Naive thymus-derived CD4-positive, alpha-beta T cell (primary cell): ENCODE results near the gene PBX2. TPM values are rescaled to one million over a fixed set of nuclear protein-coding genes. Genes with fewer than 3 reads are reported as not detected.

Experiments
- ATAC-seq: fragments of 150-1000 bp; cut with Tn5 transposase; 2 replicates; pipeline ENCODE4 v1.10.0; 2021; ENCODE audit warnings: mild to moderate bottlenecking, moderate library complexity
- CTCF ChIA-PET: fragments of 350-600 bp; sonication (Branson Sonifier 250); formaldehyde crosslinking; loops from one replicate; lab custom pipeline; 2021; ENCODE audit warnings: antibody characterized with exemption; lab: Charles Lee
- POLR2A ChIA-PET: fragments of 350-600 bp; sonication (Branson Sonifier 250); formaldehyde crosslinking; loops from one replicate; lab custom pipeline; 2021; ENCODE audit warnings: antibody characterized with exemption, inconsistent platforms; lab: Charles Lee
- DNase-seq, 9 donors: peaks; one replicate each; pipeline versions ENCODE4 v3.0.0 to v3.0.0-alpha.2; 2020 to 2022; ENCODE audit warnings: mixed read lengths in 1 of 9
- H3K27ac ChIP-seq: one replicate; pipeline ENCODE4 v1.7.0; 2013; ENCODE audit warnings: mild to moderate bottlenecking, low read depth, low read length, moderate library complexity
- H3K27me3 ChIP-seq, 2 donors: one replicate each; pipeline ENCODE4 v1.7.0; 2013; ENCODE audit warnings: low read length in 2 of 2, mild to moderate bottlenecking in 2 of 2, moderate library complexity in 2 of 2; ENCODE audit not compliant: control insufficient read depth in 2 of 2, insufficient read depth in 2 of 2
- H3K36me3 ChIP-seq, 3 experiments: 1 replicate in 2 of 3; 2 replicates in 1 of 3; pipeline ENCODE4 v1.7.0; 2013; ENCODE audit warnings: low read length in 3 of 3, mild to moderate bottlenecking in 3 of 3, moderate library complexity in 1 of 3; ENCODE audit not compliant: insufficient read depth in 3 of 3, control insufficient read depth in 2 of 3
- H3K4me1 ChIP-seq, 2 donors: one replicate each; pipeline ENCODE4 v1.7.0; 2013; ENCODE audit warnings: low read length in 2 of 2, mild to moderate bottlenecking in 2 of 2, moderate library complexity in 1 of 2; ENCODE audit not compliant: control insufficient read depth in 2 of 2, insufficient read depth in 2 of 2
- H3K4me3 ChIP-seq: 2 replicates; pipeline ENCODE4 v1.7.0; 2013; ENCODE audit warnings: mild to moderate bottlenecking, low read length
- H3K9me3 ChIP-seq, 3 experiments: 1 replicate in 2 of 3; 2 replicates in 1 of 3; pipeline ENCODE4 v1.7.0; 2013; ENCODE audit warnings: low read length in 3 of 3; ENCODE audit not compliant: control insufficient read depth in 2 of 3
- H3K27ac Mint-ChIP-seq, 9 donors: one replicate each; pipeline ENCODE4 v1.8.0; 2020 to 2022; ENCODE audit warnings: mixed read lengths in 9 of 9, mild to moderate bottlenecking in 8 of 9, moderate library complexity in 5 of 9, inconsistent platforms in 2 of 9
- H3K27me3 Mint-ChIP-seq, 5 donors: one replicate each; pipeline ENCODE4 v1.8.0; 2021 to 2022; ENCODE audit warnings: mixed read lengths in 5 of 5, mild to moderate bottlenecking in 1 of 5
- H3K36me3 Mint-ChIP-seq, 5 donors: one replicate each; pipeline ENCODE4 v1.8.0; 2020 to 2022; ENCODE audit warnings: mixed read lengths in 5 of 5, mild to moderate bottlenecking in 3 of 5, inconsistent platforms in 1 of 5
- H3K4me1 Mint-ChIP-seq, 7 donors: one replicate each; pipeline ENCODE4 v1.8.0; 2020 to 2022; ENCODE audit warnings: mixed read lengths in 7 of 7, mild to moderate bottlenecking in 3 of 7, inconsistent platforms in 1 of 7
- H3K4me3 Mint-ChIP-seq, 10 donors: one replicate each; pipeline ENCODE4 v1.8.0; 2020 to 2022; ENCODE audit warnings: mild to moderate bottlenecking in 10 of 10, mixed read lengths in 10 of 10, moderate library complexity in 6 of 10, inconsistent platforms in 2 of 10
- H3K9me3 Mint-ChIP-seq, 11 donors: one replicate each; pipeline ENCODE4 v1.8.0; 2020 to 2022; ENCODE audit warnings: mixed read lengths in 11 of 11, mild to moderate bottlenecking in 4 of 11, inconsistent platforms in 1 of 11, moderate library complexity in 1 of 11
- intact Hi-C, 2 donors: fragments of 100-400 bp; cut with micrococcal nuclease; formaldehyde crosslinking; loops; one replicate each; pipeline ENCODE4 v1.15.1; 2023
- polyA plus RNA-seq, 2 donors: library from polyadenylated mRNA; unstranded; fragments of 300-500 nt; fragmentation: Illumina TruSeq; gene quantifications; one replicate each; pipeline ENCODE4 v1.2.3, GENCODE V29; 2021
- total RNA-seq, 6 experiments: library from RNA in 5 of 6; stranded (reverse) in 5 of 6; gene quantifications; 1 replicate in 5 of 6; 2 replicates in 1 of 6; pipeline ENCODE4 v1.2.3 and lab custom pipeline; 2021 to 2026

PBX2 gene
- total and polyA plus RNA-seq, 7 experiments from 2014 or later, result 2.5 to 221 (median 108) TPM

DNA sequence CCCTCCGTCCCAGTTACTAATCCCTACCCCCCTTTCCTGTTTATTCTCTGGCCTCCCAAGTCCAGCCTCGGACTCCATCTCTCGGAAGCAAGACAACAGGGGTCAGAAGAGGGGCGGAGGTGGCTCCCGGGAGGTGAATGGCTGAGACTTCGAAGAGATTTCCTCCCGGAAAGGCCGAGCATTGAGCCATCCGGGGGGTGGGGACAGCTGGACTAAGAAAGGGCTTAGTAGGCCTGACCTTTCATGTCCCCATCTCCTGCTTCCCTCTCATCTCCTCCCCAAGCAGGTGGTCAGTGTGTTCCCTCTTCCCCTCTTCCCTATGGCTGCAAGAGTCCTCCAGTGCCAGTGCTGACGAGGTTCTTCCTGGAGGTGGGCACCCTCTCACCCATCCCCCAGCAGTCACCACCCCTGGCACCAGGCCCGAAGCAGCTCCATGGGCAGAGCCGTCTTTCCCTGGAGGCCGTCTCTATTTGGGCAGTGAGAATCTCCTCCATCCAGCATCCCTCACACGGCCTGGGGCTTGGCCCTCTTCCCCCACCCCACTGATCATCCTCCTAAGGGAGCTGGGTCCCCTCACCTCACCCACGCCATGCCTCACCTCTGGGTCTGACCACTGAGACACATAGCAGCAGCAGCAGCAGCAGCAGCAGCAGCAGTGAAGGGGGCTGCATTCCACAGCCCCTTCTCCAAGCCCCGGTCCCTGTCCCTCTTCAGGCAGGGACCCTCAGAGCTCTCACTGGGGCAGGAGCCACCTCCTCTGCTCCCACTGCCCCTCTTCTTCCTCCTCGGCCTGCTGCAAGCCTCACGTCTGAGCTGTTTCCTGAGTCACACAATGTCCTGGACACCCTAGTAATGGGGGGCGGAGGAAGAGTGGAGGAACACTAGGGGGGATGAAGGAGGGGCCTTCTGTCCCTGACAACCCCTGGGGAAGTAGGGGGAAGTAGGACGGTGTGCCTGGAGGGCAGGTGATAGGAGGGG lies 33.5 kb upstream of the PBX2 start, which contains the start of gene NOTCH4:
Gene NOTCH4, minus strand, starts transcription at position 810 of the 978 bp plus-strand sequence. Its CDS starts 139 bp downstream, at position 671.
- Histone ChIP-seq H3K27me3 (no peaks in the 10 kb centered on the region), H3K4me1 (peaks cover 0 to 17% of the 10 kb centered on the region in 2 donors), H3K9me3 (no peaks in the 10 kb centered on the region), H3K27ac (no peak within 1 kb of the TSS), H3K4me3 (no peak within 1 kb of the TSS), H3K36me3 (no peaks in the 10 kb centered on the region)
- ATAC-seq (no peak), DNase-seq (no peak)
- Mint-ChIP-seq H3K4me3 (peak within 1 kb of the TSS in 1 of 10 donors; percentile 53), H3K27me3 (peaks cover 0 to 10% (median 0%) of the 10 kb centered on the region in 5 donors), H3K27ac (peak within 1 kb of the TSS in 8 of 9 donors; percentile 54 to 90 (median 62)), H3K9me3 (no peaks in the 10 kb centered on the region), H3K36me3 (no peaks in the 10 kb centered on the region), H3K4me1 (peaks cover 5 to 28% (median 17%) of the 10 kb centered on the region in 7 donors)
- ChIA-PET CTCF (no interaction called here), POLR2A (no interaction called here)
- intact Hi-C loops, result no loop called here

DNA sequence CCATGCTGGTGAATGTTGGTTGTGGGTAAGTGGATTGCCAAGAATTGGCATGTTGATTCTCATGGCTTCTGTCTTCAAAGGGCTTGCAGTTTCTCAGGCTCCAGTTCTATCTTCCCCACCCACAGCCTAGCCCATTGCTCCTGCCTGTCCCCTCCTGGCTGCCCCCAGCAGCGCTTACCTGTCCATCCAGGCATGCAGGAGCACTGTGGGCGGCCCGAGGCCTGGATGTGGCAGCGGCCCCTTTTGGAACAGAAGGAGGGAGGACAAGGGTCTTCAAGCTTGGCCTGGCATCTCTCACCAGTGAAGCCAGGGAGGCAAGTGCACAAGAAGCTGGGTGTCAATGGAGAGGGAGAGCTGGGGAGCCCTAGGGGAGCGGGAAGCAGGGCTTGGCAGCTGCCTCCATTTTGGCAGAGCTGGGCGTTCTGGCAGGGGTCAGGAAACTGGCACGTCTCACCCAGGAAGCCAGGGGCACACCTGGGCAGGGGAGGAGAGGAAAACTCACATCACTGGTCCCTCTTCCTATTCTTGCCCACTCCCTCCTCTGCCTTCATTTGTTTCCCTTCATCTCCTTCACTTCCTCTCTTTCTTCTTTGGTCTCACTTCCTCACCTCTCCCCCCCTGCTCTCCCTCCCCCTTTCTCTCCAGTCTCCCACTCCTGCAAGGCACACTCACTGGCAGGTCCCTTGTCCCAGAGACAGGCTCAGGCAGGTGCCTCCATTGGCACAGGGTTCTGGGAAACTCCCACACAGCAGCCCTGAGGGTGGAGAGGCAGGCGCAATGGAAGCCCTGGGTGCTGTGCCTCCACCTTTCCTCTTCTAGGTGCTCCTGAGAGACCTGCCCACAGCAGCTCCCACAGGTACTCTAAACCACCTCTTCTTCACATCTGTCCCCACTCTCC lies 32.6 kb upstream of the PBX2 start:
- Mint-ChIP-seq H3K4me1 (peaks cover 5 to 28% (median 17%) of the 10 kb centered on the region in 7 donors), H3K27me3 (peaks cover 0 to 12% (median 2%) of the 10 kb centered on the region in 5 donors), H3K4me3 (peak overlapping the region in 2 of 10 donors; percentile 27 to 53), H3K36me3 (no peaks in the 10 kb centered on the region), H3K9me3 (no peaks in the 10 kb centered on the region), H3K27ac (peak overlapping the region in 7 of 9 donors; percentile 33 to 68 (median 62))
- no peak for ATAC-seq
- no peaks in the 10 kb centered on the region for H3K9me3 ChIP-seq
- H3K27me3 ChIP-seq, result no peaks in the 10 kb centered on the region
- no peak overlapping the region for H3K27ac ChIP-seq
- ChIA-PET POLR2A (interaction anchor here (0.6 kb wide), 1 partner anchor 1025 kb away, joined by 3 read pairs; no protein-coding TSS in a partner anchor), CTCF (interaction anchor here (0.7 kb wide), 1 partner anchor 25 kb away, joined by 3 read pairs; no protein-coding TSS in a partner anchor)
- H3K36me3 ChIP-seq, result no peaks in the 10 kb centered on the region
- intact Hi-C loops, result no loop called here
- peaks cover 0 to 17% of the 10 kb centered on the region in 2 donors for H3K4me1 ChIP-seq
- DNase-seq, result no peak
- no peak overlapping the region for H3K4me3 ChIP-seq

GRCh38 chr6:32220021-32220420 lies 30.0 kb upstream of the PBX2 start:
- peaks cover 0 to 8% (median 3%) of the 10 kb centered on the region in 5 donors for H3K27me3 Mint-ChIP-seq
- peaks cover 5 to 28% (median 20%) of the 10 kb centered on the region in 7 donors for H3K4me1 Mint-ChIP-seq
- H3K4me3 Mint-ChIP-seq, result no peak overlapping the region
- H3K36me3 Mint-ChIP-seq, result no peaks in the 10 kb centered on the region
- no peaks in the 10 kb centered on the region for H3K27me3 ChIP-seq
- H3K4me3 ChIP-seq, result no peak overlapping the region
- H3K27ac ChIP-seq, result no peak overlapping the region
- H3K36me3 ChIP-seq, result no peaks in the 10 kb centered on the region
- no peak overlapping the region for H3K27ac Mint-ChIP-seq
- H3K9me3 ChIP-seq, result no peaks in the 10 kb centered on the region
- DNase-seq (no peak), ATAC-seq (no peak)
- no peaks in the 10 kb centered on the region for H3K9me3 Mint-ChIP-seq
- intact Hi-C loops, result no loop called here
- H3K4me1 ChIP-seq, result peaks cover 0 to 17% of the 10 kb centered on the region in 2 donors
- CTCF ChIA-PET, result no interaction called here
- POLR2A ChIA-PET, result no interaction called here

DNA sequence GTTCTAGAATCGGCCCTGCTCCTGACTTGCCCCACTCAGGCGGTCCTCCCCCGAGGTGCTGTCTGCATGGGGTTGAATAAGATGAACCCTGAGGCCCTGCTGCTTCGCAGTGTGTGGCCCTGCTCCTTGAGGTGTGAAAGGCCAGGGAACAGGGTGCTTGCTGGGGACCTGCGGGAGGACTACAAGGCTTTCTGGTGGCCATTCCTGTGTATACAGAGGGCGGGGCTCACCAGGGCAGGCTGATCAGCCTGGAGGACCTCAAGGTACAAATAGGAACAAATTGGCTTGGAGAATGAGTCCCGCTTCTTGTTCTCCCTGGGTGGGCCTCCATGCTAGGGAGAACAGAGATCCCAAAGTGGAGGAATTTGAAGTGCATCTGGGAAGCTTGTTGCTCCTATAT lies 28.2 kb upstream of the PBX2 start:
- Mint-ChIP-seq H3K9me3 (no peaks in the 10 kb centered on the region), H3K36me3 (no peaks in the 10 kb centered on the region), H3K27me3 (peaks cover 0 to 8% (median 3%) of the 10 kb centered on the region in 5 donors), H3K4me3 (no peak overlapping the region), H3K4me1 (peaks cover 5 to 19% (median 13%) of the 10 kb centered on the region in 7 donors), H3K27ac (no peak overlapping the region)
- H3K4me3 ChIP-seq, result no peak overlapping the region
- no peak for ATAC-seq
- H3K4me1 ChIP-seq, result peaks cover 0 to 17% of the 10 kb centered on the region in 2 donors
- POLR2A ChIA-PET, result interaction anchor here (0.7 kb wide), 1 partner anchor 630 kb away, joined by 3 read pairs; no protein-coding TSS in a partner anchor
- H3K9me3 ChIP-seq, result no peaks in the 10 kb centered on the region
- no peaks in the 10 kb centered on the region for H3K36me3 ChIP-seq
- CTCF ChIA-PET, result no interaction called here
- intact Hi-C loops, result no loop called here
- no peak for DNase-seq
- H3K27me3 ChIP-seq, result no peaks in the 10 kb centered on the region
- no peak overlapping the region for H3K27ac ChIP-seq

GRCh38 chr6:32216998-32217397 lies 27.0 kb upstream of the PBX2 start:
- intact Hi-C loops, result no loop called here
- Mint-ChIP-seq H3K9me3 (no peaks in the 10 kb centered on the region), H3K4me3 (no peak overlapping the region), H3K27me3 (peaks cover 0 to 8% (median 3%) of the 10 kb centered on the region in 5 donors), H3K27ac (no peak overlapping the region), H3K4me1 (peaks cover 0 to 7% (median 1%) of the 10 kb centered on the region in 7 donors), H3K36me3 (no peaks in the 10 kb centered on the region)
- Histone ChIP-seq H3K27ac (no peak overlapping the region), H3K4me1 (peaks cover 0 to 7% of the 10 kb centered on the region in 2 donors), H3K36me3 (no peaks in the 10 kb centered on the region), H3K9me3 (no peaks in the 10 kb centered on the region), H3K27me3 (no peaks in the 10 kb centered on the region), H3K4me3 (no peak overlapping the region)
- DNase-seq, result no peak
- ATAC-seq, result no peak
- ChIA-PET CTCF (no interaction called here), POLR2A (no interaction called here)

- Histone ChIP-seq H3K27ac (no peak overlapping the region), H3K4me3 (no peak overlapping the region), H3K36me3 (no peaks in the 10 kb centered on the region), H3K4me1 (peaks cover 0 to under 1% of the 10 kb centered on the region in 2 donors), H3K27me3 (no peaks in the 10 kb centered on the region), H3K9me3 (no peaks in the 10 kb centered on the region)
- intact Hi-C loops, result no loop called here
- no peaks in the 10 kb centered on the region for H3K9me3 Mint-ChIP-seq
- peaks cover 0 to 6% (median 0%) of the 10 kb centered on the region in 7 donors for H3K4me1 Mint-ChIP-seq
- no peak overlapping the region for H3K27ac Mint-ChIP-seq
- H3K4me3 Mint-ChIP-seq, result no peak overlapping the region
- CTCF ChIA-PET, result no interaction called here
- POLR2A ChIA-PET, result no interaction called here
- no peak for ATAC-seq
- H3K36me3 Mint-ChIP-seq, result no peaks in the 10 kb centered on the region
- H3K27me3 Mint-ChIP-seq, result peaks cover 0 to 8% (median 3%) of the 10 kb centered on the region in 5 donors
- no peak for DNase-seq
These were observed 26.3 kb upstream of the PBX2 start for GRCh38 chr6:32216285-32216684.
